Astrocyte of the hippocampus (primary cell): ENCODE measurements around the gene TFAP2E.

Experiments used
- DNase-seq: peaks from one replicate; pipeline ENCODE4 v3.0.0; 2011; ENCODE audit warnings: low read depth, low spot score

Gene TFAP2E

GRCh38 chr1:35644204-35644603 lies 71.1 kb downstream of the TFAP2E start:
- no peak for DNase-seq
